Cerebellar cortex (tissue), 1 donor: ENCODE measurements around the gene GNA12.
A peak's percentile ranks its signal among the peaks of the same experiment; 100 is the strongest.
"Not testable (repeated sequence)": the region's sequence is repeated elsewhere in the genome, so short reads cannot be mapped to it uniquely, and the experiment has no call there.

Experiments
- DNase-seq: peaks from one replicate; pipeline ENCODE4 v3.0.0-alpha.2; 2015; ENCODE audit warnings: low spot score

GNA12 gene

GRCh38 chr7:2864204-2864985 is 20.3 kb upstream of the GNA12 start:
- DNase-seq: no peak

DNA sequence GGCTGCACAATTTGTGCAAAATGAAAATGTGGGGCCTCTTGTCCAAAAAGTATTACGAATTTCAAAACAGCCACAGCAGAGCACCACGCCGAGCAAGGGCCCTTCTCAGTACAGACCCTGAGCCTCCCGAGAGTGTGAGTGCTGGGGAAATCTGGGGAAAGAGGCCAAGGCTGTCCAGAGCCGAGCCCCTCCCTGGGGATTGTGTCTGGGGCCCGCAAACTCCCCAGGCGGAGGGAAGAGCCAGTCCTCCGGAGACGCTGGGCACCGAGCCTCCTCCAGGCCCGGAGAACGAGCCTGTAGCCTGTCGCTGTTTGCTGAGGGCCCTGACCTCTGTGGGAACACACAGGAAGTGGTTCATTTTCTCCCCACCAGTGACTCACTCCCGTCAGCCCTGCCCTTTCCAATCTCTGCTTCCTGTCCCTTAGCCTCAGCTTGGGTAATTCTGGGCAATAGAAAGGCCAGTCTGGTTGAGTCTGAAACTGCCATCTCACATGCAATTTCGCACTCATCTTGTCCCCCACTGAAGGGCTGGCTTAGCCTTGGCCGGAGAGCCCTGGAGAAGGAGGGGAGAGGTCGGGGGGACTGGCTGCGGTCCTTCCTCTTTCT is 19.5 kb upstream of the GNA12 start:
- peak; percentile 21 for DNase-seq

- no peak for DNase-seq
Observed at GRCh38 chr7:2862831-2863361, 18.8 kb upstream of the GNA12 start.

- DNase-seq: no peak
Observed at GRCh38 chr7:2861509-2861908, 17.4 kb upstream of the GNA12 start.

DNA sequence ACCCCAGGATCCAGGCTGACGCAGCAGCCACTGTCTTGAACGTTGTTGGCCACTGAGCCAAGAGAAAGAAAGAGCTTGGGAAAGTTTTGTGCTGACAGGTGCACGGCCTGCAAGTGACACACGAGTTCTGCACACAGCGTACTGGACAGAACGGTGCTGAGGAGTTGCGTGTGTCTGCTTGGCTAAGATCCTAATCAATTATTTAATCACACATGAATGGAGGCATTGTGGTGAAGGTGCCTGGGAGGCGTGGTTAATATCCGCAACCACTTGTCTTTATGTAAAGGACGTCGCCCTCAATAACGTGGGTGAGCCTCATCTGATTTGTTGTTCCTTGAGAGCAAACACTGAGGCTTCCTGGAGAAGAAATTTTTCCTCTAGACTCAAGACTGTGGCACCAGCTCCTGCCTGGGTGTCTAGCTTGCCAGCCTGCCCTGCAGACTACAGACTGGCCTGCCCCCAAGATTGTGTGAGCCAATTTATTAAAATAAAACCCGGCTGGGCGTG is 16.6 kb upstream of the GNA12 start:
- DNase-seq: peak; percentile 23

DNA sequence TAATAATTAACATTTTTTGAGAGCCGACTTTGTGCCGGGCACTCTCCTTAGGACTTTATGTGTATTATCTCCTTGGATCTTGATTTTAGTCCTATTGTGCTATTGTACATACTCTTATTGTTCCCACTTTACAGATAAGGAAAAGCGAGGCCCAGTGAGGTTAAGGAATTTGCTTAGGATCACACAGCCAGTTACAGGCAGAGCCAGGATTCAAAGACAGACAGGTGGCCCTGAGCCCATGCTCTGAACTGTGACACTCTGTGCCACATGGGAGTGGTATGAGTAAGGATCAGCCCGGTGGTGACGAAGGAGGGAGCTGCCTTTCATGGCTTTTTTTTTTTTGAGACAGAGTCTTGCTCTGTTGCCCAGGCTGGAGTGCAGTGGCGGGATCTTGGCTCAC is 15.8 kb upstream of the GNA12 start:
- no peak for DNase-seq

DNA sequence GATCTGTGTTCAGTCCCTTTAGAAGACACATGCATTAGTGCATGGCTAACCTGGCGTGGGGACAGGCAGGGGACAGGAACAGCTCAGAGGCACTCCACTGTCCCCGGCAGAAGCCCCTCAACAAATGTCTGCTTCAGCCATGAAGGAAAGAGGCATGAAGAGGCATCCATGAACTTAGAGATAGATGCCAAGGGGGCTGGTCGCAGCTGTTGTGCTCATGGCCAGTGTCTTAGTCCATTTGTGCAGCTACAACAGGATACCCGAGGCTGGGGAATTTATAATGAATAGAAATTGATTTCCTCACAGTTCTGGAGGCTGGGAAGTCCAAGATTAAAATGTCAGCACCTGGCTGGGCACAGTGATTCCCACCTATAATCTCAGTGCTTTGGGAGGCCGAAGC is 14.5 kb upstream of the GNA12 start:
- DNase-seq: no peak

DNA sequence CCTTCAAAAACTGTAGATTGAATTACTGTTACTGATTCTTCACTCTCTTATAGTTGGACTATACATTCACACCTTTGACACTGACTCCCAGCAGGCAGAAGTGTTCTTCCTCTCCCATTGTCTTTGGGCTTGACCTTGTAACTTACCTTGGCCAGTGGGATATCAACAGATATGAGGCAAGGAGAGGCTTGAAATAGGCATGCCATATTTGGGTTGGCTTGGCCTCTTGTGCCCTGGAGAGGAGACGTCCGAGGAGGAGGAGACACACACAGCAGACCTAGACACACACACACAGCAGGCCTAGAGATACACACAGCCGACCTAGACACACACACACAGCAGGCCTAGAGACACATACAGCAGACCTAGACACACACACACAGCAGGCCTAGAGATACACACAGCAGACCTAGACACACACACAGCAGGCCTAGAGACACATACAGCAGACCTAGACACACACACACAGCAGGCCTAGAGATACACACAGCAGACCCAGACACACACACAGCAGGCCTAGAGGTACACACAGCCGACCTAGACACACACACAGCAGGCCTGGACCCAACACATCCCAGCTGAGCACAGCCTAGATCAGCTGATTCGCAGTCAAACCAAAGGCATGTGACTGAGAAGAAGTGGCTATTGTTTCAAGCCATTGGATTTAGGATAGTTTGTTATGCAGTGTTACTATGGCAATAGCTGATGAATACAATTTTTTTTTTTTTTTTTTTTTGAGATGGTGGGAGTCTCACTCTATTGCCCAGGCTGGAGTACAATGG is 12.5 kb upstream of the GNA12 start:
- DNase-seq: no peak

GRCh38 chr7:2855386-2855785 is 11.3 kb upstream of the GNA12 start:
- no peak for DNase-seq

DNA sequence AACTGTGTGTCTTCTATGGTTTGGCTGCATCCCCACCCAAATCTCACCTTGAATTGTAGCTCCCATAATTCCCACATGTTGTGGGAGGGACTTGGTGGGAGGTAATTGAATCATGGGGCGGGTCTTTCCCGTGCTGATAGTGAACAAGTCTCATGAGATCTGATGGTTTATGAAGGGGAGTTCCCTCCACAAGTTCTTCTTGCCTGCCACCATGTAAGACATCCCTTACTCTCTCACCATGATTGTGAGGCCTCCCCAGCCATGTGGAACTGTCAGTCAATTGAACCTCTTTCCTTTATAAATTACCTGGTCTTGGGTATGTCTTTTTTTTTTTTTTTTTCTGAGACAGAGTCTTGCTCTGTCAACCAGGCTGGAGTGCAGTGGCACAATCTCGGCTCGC is 9.4 kb upstream of the GNA12 start:
- not testable (repeated sequence) for DNase-seq

DNA sequence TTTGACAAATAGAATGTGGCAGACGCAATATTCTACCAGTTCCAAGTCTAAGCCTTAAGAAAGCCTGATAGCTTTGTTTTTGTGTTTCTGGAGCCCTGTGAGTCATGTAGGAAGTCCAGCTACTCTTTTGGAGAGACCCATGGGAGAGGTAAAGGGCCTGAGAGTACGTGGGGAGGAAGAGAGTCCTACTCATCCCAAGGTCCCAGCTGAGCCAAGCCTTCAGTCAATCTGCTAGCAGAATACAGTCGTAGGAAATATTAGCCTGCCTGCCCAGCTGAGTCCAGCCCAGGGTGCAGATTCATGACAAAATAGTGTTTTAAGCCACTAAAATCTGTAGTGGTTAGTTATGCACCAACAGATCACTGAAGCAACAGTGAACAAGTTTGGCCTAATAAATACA is 9.0 kb upstream of the GNA12 start:
- no peak for DNase-seq

- no peak for DNase-seq
Observed at GRCh38 chr7:2851497-2851896, 7.4 kb upstream of the GNA12 start.

- no peak for DNase-seq
Observed at GRCh38 chr7:2849941-2850766, 6.0 kb upstream of the GNA12 start.

DNA sequence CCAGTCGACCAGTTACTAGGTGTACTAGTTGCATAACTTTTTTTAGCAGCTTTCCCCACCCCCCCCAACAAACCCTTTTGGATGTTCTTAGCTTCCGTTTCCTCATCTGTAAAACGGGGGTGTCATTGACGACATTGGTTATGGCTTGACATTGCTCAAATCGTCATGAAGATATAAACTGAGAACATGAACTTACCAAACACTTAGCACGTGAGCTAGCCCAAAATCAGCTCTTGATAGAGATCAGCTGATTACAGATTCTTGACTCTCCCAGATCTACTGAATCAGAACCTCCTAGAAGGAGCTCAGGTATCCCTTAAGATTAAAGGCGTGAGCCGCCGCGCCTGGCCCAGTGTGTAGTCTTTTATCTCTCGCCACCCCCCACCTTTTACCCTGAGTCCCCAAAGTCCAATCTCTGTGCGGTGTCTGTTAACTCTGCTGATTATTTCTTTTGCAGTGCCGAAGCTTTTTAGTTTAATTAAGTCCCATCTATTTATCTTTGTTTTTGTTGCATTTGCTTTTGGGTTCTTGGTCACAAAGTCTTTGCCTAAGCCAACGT is 1.0 kb upstream of the GNA12 start:
- DNase-seq: no peak

DNA sequence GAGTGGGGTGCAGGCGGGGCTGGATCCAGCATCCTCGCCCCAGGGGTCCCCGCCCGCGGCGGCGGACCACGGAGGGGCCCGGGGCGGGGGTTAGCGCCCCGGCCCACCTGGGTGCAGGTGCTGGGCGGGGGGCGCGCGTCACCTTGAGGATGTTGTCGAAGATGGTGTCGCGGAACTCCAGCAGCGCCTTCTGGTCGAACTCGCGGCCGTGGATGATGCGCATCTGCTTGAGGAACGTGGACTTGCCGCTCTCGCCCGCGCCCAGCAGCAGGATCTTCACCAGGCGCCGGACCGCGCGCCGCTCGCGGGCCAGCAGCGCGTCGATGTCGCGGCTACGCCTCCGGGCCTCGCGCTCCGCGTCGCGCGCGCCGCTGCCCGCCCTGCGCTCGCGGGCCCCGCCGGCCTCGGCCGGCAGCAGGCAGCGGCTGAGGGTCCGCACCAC is 376 bp downstream of the GNA12 start:
- no peak for DNase-seq

- no peak for DNase-seq
Observed at GRCh38 chr7:2843191-2843685, 870 bp downstream of the GNA12 start.

- DNase-seq: no peak
Observed at GRCh38 chr7:2841907-2842306, 2.2 kb downstream of the GNA12 start.

DNA sequence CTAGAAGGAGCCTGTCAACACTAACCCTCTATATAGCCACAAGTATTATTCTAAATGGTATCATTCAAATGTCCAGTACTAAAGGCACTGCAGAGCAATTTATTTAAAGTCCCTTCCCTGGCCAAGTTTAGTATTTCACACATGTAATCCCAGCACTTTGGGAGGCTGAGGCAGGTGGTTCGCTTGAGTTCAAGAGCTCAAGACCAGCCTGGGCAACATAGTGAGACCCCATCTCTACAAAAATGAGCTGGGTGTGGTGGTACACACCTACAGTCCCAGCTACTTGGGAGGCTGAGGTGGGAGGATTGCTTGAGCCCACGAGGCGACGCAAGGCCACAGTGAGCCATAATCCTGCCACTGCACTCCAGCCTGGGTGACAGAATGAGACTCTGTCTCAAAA is 3.6 kb downstream of the GNA12 start:
- no peak for DNase-seq

GRCh38 chr7:2838873-2839578 is 5.1 kb downstream of the GNA12 start:
- DNase-seq: no peak

DNA sequence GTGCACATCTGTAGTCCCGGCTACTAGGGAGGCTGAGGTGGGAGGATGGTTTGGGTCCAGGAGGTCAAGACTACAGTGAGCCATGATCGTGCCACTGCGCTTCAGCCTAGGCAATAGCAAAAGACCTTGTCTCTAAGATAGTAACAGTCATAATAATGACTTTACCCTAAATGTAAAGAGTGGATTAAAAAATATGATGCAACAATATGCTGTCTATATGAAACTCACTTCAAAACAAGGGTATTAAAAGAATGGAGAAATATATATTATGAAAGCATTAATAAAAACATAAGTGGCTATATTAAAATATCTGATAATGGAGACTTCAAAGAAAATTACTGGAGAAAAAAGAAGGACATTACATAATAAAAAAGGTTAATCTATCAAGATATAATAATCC is 5.7 kb downstream of the GNA12 start:
- no peak for DNase-seq

GRCh38 chr7:2837496-2837895 is 6.6 kb downstream of the GNA12 start:
- DNase-seq: no peak
